Type B pancreatic cell (in vitro differentiated cells): Measurements from ENCODE around the gene TSR1. TPM values are rescaled to one million over a fixed set of nuclear protein-coding genes. Genes with fewer than 3 reads are reported as not detected.

Experiments
- DNase-seq: peaks from one replicate; pipeline ENCODE4 v3.0.0; 2021; ENCODE audit warnings: mixed read lengths; ENCODE audit not compliant: unreplicated experiment; ENCODE audit errors: extremely low spot score
- H3K27ac Mint-ChIP-seq: 2 replicates; pipeline ENCODE4 v1.8.0; 2021; ENCODE audit warnings: mild to moderate bottlenecking, mixed read lengths
- H3K27me3 Mint-ChIP-seq: 2 replicates; pipeline ENCODE4 v1.8.0; 2021; ENCODE audit warnings: mixed read lengths
- H3K36me3 Mint-ChIP-seq: 2 replicates; pipeline ENCODE4 v1.8.0; 2021; ENCODE audit warnings: mixed read lengths
- H3K4me1 Mint-ChIP-seq: one replicate; pipeline ENCODE4 v1.8.0; 2021; ENCODE audit warnings: mixed read lengths; ENCODE audit not compliant: unreplicated experiment
- H3K4me3 Mint-ChIP-seq: 2 replicates; pipeline ENCODE4 v1.8.0; 2021; ENCODE audit warnings: mild to moderate bottlenecking, mixed read lengths
- H3K9me3 Mint-ChIP-seq: 2 replicates; pipeline ENCODE4 v1.8.0; 2021; ENCODE audit warnings: mixed read lengths
- CTCF ChIP-seq: fragments of 200-600 bp; sonication (generic); conservative IDR thresholded peaks from 2 replicates; pipeline ENCODE4 v1.5.0; 2021; ENCODE audit warnings: antibody characterized with exemption, mild to moderate bottlenecking
- total RNA-seq: library from RNA; stranded (reverse); gene quantifications from 2 replicates; pipeline ENCODE4 v1.2.1, GENCODE V29; 2021; ENCODE audit warnings: low replicate concordance

The TSR1 gene
- total RNA-seq, 1 donor from 2014 or later = 40.3 TPM

DNA sequence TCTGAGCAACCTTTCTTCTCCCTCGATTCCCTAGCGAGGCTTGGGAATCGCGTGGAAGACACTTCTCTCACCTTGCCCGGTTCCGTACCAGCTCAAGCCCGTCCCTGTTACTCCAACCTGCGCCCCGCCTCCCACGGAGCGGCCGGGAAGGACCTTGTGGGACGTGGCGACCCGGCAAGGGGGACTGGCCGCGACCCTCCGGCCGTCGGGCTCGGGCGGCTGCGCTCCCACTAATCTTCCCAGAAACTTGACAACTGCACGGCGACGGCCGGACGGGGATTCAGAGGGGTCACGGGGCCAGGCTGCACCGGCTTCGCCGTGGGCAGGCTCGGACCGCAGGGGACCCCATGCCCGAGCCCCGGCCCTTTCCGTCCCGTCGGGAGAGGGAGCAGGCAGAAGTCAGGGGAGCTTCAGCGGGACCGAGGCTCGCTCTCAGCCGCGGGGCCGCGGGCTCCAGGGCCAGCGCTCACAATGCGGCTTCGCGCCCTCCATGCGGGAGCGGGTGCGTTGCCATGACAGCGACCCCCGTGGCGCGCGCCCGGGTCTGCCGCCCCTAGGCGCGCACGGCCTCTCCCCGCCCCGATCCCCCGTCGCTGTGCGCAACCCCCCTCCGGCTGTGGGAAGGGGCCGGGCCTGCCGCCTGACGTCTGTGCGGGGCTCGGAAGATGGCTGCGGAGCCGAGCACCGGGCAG lies 741 bp upstream of the TSR1 start, which contains the start of gene SGSM2:
Gene SGSM2 (plus strand): TSS at position 650 of the 692 bp plus-strand sequence. CDS start 188 bp downstream, outside the sequence.
- no peaks in the 10 kb centered on the region for H3K27me3 Mint-ChIP-seq
- H3K36me3 Mint-ChIP-seq = peaks cover 15% of the 10 kb centered on the region
- peak within 1 kb of the TSS; percentile 94 for H3K27ac Mint-ChIP-seq
- TF ChIP-seq CTCF = no peak
- no peak for DNase-seq
- H3K9me3 Mint-ChIP-seq = no peaks in the 10 kb centered on the region
- H3K4me3 Mint-ChIP-seq = peak within 1 kb of the TSS; percentile 99
- peaks cover 22% of the 10 kb centered on the region for H3K4me1 Mint-ChIP-seq

DNA sequence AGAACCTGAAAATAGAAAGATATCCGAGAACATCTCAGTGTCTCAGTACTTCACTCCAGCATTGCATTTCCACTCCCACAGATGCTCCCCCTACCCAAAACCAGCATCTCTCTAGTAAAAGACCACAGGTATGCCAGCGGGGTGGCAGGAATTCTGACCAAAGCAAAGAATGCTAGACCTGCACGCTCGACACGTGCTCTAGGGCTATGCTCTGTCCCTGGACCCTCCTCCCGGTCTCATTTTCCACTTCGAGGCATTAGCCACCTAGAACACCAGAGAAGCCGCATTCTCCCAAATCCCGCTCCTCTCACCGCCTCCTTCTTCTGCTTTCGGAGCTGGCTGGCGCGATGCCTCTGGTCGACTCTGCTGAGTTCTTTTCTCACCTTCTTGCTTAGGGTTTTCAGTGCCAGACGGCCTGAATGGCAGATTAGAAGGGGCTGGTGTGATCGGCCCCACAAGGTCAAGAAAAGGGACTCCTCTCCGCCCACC lies 487 bp downstream of the TSR1 start:
- TF ChIP-seq CTCF = no peak
- peak overlapping the region; percentile 99 for H3K4me3 Mint-ChIP-seq
- DNase-seq = no peak
- peak overlapping the region; percentile 94 for H3K27ac Mint-ChIP-seq
- H3K9me3 Mint-ChIP-seq = no peaks in the 10 kb centered on the region
- peaks cover 12% of the 10 kb centered on the region for H3K36me3 Mint-ChIP-seq
- H3K27me3 Mint-ChIP-seq = no peaks in the 10 kb centered on the region
- H3K4me1 Mint-ChIP-seq = peaks cover 22% of the 10 kb centered on the region

GRCh38 chr17:2331303-2331702 lies 5.0 kb downstream of the TSR1 start:
- no peak for DNase-seq
- H3K27ac Mint-ChIP-seq = no peak overlapping the region
- peaks cover 27% of the 10 kb centered on the region for H3K36me3 Mint-ChIP-seq
- peaks cover 16% of the 10 kb centered on the region for H3K4me1 Mint-ChIP-seq
- H3K27me3 Mint-ChIP-seq = no peaks in the 10 kb centered on the region
- no peaks in the 10 kb centered on the region for H3K9me3 Mint-ChIP-seq
- H3K4me3 Mint-ChIP-seq = no peak overlapping the region
- no peak for TF ChIP-seq CTCF

DNA sequence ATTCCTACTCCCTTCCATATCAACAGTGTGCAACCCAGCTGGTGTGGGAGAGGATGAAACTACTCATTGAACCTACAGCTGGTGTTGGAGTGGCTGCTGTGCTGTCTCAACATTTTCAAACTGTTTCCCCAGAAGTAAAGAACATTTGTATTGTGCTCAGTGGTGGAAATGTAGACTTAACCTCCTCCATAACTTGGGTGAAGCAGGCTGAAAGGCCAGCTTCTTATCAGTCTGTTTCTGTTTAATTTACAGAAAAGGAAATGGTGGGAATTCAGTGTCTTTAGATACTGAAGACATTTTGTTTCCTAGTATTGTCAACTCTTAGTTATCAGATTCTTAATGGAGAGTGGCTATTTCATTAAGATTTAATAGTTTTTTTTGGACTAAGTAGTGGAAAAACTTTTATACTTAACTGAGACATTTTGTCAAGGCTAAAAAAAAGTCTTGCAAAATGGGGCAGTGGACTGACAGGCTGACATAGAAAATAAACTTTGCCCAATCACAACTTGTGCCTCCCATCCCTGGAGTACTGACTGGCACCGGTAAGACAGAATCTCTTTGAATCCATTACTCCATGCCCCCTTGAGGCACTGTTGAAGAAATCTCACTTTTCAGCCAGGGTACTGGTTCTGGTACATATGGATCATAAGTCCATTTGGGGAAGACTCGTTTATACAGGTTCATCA lies 12.5 kb downstream of the TSR1 start:
- Mint-ChIP-seq H3K4me3 (no peak overlapping the region), H3K27me3 (no peaks in the 10 kb centered on the region), H3K9me3 (no peaks in the 10 kb centered on the region), H3K27ac (no peak overlapping the region), H3K4me1 (no peaks in the 10 kb centered on the region), H3K36me3 (peaks cover 42% of the 10 kb centered on the region)
- no peak for TF ChIP-seq CTCF
- no peak for DNase-seq

GRCh38 chr17:2321399-2321798 lies 14.9 kb downstream of the TSR1 start:
- no peaks in the 10 kb centered on the region for H3K4me1 Mint-ChIP-seq

More at GRCh38 chr17:2321399-2321798, 14.9 kb downstream of the TSR1 start:
- H3K9me3 Mint-ChIP-seq = no peaks in the 10 kb centered on the region
- no peak for DNase-seq
- H3K36me3 Mint-ChIP-seq = peaks cover 38% of the 10 kb centered on the region
- H3K4me3 Mint-ChIP-seq = no peak overlapping the region
- no peak overlapping the region for H3K27ac Mint-ChIP-seq
- H3K27me3 Mint-ChIP-seq = no peaks in the 10 kb centered on the region
- no peak for TF ChIP-seq CTCF
